RPMI7951 (cell line): ENCODE measurements around the gene TRPM2. TPM values are rescaled to one million over a fixed set of nuclear protein-coding genes. Genes with fewer than 3 reads are reported as not detected.

Experiments
- DNase-seq: peaks from one replicate; pipeline ENCODE4 v3.0.0-alpha.2; 2012; ENCODE audit warnings: low read depth
- total RNA-seq: library from RNA; depleted of rRNA; stranded (reverse); fragments of >200 nt; shearing (Covaris generic); gene quantifications from 2 replicates; pipeline ENCODE4 v1.2.3, GENCODE V29; 2014; rRNA removed

TRPM2 gene
- 6.7 and 10.4 TPM in 2 replicates for total RNA-seq

- DNase-seq = no peak
These were observed at the start of gene TRPM2 for GRCh38 chr21:44353191-44353970. TRPM2 (plus strand) TSS chr21:44353621; CDS start chr21:44353701, 80 bp downstream.

DNA sequence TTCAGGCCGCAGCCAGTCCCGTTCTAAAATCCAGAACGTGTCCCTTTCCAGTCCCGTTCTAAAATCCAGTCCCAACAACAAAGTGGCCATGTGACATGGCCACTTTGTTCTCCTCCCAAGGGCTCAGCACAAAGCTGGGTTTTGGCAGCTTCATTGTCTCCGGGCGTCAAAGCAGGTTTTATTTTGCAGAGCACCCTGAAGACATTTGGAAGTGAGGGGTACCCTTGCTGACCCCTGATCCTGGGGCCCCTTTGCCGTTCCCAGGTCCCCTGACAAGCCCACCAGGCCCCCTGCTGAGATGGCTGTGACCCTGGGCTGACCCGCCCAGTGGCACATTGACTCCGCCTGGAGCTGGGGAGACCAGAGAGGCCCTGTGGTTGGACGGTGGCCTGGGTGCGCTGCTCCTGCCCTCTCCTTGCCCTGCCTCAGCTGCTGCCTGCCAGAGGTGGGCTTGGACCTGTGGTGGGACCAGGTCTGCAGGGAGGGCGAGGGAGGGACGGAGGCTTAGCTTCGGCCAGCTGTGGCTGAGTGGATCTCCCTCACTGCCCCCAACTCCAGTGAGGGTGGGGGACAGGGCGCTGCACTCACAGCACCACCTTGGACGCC lies 49.3 kb upstream of the TRPM2 start:
- DNase-seq = no peak

- peak; percentile 27 for DNase-seq
These were observed 48.5 kb upstream of the TRPM2 start for GRCh38 chr21:44304877-44305293.

DNA sequence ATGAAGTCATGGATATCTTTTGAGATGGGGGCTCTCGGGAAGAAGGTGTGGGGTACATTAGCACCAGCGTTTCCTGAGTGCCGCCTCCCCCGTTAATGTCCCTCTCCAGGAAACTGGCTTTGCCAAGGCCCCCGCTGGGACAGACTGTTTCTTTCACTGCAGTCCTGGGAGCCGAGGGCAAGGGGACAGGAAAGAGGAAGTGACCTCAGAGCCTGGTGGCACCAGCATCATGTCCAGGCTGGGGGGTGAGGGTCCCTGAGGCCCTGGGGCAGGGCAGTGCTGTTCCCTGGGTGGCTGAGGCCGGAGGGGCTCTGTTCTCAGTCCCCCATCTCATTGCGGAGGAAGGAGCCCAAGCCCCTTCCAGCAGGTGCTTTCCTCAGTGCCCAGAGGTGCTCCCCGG lies 47.7 kb upstream of the TRPM2 start:
- no peak for DNase-seq

- no peak for DNase-seq
These were observed 46.3 kb upstream of the TRPM2 start for GRCh38 chr21:44306936-44307704.

GRCh38 chr21:44310628-44311507 lies 42.6 kb upstream of the TRPM2 start:
- DNase-seq = no peak

- DNase-seq = no peak
These were observed 41.3 kb upstream of the TRPM2 start for GRCh38 chr21:44312089-44312488.

GRCh38 chr21:44312716-44313115 lies 40.7 kb upstream of the TRPM2 start:
- DNase-seq = no peak

- no peak for DNase-seq
These were observed 40.0 kb upstream of the TRPM2 start for GRCh38 chr21:44313451-44313850.

- no peak for DNase-seq
These were observed 39.3 kb upstream of the TRPM2 start for GRCh38 chr21:44314128-44314527.

DNA sequence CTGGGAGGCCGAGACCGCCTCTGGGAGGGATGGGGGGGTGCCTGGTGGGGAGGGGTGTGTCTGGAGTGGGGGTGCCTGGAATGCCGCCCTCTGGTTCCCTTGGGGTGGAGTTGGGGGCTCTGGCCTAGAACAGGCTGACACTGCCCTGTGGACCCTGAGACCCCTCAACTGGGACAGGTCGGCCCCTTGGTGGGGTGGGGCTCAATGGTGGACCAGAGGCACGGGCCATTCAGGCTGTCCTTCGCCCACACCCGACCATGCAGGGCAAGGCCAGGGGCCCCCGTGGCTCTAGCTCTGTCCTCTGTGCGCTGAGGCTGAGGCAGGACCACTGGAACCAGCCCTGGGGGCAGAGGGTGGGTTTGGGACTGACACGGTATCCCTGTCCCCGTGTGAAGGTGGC lies 38.9 kb upstream of the TRPM2 start:
- DNase-seq = no peak

GRCh38 chr21:44315691-44316203 lies 37.7 kb upstream of the TRPM2 start:
- DNase-seq = no peak

DNA sequence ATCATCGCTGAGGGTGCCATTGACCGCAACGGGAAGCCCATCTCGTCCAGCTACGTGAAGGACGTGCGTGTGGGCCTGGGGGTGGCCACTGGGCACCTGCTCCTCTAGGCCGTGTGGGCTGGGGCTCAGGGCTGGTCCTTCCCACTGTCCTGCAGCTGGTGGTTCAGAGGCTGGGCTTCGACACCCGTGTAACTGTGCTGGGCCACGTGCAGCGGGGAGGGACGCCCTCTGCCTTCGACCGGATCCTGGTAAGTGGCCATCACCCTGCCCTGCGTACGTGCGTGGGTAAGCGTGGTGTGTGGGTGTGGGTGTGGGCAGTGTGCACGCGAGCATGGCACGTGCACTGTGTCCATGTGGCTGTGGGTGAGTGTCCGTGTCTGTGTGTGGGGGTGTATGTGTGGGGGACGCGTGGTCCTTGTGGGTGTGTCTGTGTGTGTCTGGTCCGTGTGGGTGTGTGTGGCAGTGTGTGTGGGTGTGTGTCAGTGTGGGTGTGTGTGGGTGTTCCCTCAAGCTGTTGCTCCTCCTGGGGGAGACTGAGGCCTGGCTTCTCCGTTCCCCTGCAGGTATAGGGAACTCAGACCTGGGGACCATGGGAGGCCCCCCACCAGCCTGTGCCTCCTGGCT lies 37.0 kb upstream of the TRPM2 start:
- no peak for DNase-seq

DNA sequence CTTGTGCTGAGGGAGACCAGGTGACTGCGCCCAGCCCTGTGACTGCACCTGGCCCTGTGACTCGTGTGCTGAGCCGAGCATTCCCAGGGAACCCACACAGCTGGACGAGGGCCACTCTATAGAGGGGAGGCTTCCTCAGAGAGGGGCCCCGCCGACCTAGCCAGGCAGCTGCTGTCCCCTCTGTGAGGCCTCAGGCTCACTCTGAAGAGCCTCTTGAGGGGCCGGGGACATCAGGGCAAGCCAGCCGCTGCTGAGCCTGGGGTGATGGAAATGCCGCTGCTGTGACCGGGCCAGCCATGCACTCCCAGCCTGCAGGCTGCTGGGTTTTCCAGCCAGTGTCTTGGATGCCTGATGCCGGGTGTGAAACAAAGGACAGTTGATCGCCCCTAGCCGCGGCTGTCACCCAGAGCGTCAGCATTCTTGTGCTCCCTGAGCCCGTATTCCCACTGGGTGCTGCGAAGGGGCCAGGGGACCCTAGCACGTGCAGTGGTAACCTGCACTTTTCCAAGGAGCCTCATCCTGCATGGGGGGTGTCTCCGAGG lies 36.1 kb upstream of the TRPM2 start:
- DNase-seq = no peak

DNA sequence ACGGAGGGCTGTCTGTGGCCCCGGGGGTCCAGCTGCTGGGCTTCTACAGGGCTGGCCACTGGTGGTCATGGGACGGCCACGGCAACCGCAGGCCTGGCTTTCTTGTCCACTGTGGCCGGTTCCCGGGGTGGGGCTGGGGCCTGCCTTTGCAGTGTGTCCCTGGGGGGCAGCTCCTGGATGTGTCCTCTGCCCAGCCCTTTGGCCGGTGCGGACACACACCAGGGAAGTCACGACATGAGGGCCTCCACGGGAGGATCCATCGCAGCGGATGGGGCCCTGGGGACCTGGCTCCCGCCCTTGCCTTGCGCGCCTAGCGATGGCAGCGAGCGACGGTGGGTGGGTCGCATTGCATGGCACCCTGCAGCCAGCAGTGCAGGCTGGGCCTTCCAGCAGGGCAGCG lies 35.5 kb upstream of the TRPM2 start:
- no peak for DNase-seq

GRCh38 chr21:44318489-44319285 lies 34.7 kb upstream of the TRPM2 start:
- DNase-seq = no peak

DNA sequence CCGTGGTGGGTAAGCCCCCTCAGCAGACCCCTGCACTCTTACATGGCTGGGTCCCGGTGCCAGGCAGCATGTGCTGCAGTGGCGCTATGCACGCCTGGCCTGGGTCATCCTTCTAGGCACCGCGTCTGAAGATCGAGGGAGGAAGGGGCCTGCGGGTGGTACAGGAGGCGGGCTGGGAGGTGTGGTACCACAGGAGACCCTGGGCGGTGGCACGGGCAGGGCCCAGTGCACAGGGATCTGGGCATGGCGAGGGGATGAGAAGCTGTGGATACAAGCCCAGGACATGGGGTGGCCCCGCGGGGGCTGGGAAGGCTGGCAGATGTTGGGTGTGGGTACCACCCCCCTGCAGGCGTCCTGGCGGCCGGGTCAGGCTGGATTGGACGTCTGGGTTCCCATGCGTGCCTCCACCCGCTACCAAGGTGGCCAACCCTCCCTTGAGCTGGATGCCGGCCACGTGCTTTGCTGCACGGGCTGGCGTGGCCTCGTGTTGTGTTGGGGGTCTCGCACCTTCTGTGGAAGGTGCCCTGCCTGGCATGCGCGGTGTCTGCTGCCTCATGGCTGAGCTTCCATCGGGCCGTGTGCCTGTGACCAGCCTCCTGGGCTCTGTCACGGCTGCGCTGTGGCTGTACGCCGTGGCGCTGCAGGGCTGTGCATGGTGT lies 33.9 kb upstream of the TRPM2 start:
- DNase-seq = no peak

GRCh38 chr21:44320847-44321246 lies 32.6 kb upstream of the TRPM2 start:
- DNase-seq = no peak

GRCh38 chr21:44321846-44322450 lies 31.5 kb upstream of the TRPM2 start:
- DNase-seq = no peak
